ENCODE data around the gene GJD4.

Gene GJD4

DNA sequence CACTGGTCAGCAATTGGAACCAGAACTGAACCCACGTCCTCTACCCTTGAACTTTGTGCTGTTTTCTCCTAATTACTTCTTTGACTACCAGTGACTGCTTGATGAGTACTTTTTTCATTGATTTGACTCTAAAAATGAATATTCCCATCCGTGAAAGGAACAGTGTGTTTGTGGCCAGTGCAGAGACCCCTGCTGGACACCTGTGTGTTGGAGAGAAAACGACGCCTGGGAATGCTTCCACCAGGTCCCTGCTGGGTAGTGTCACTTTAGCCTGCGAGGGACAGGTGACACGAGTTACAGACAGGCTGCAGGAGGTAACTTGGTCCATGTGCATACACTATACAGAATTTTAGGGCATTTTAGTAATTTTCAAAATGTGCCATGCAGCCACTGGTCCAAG lies 6.8 kb upstream of the GJD4 start:
- H3K4me3 ChIP-seq (ENCODE audit: low read length) = no peak overlapping the region
- no peak for DNase-seq (ENCODE audit: low read depth)
- TF ChIP-seq, protein P1, sequence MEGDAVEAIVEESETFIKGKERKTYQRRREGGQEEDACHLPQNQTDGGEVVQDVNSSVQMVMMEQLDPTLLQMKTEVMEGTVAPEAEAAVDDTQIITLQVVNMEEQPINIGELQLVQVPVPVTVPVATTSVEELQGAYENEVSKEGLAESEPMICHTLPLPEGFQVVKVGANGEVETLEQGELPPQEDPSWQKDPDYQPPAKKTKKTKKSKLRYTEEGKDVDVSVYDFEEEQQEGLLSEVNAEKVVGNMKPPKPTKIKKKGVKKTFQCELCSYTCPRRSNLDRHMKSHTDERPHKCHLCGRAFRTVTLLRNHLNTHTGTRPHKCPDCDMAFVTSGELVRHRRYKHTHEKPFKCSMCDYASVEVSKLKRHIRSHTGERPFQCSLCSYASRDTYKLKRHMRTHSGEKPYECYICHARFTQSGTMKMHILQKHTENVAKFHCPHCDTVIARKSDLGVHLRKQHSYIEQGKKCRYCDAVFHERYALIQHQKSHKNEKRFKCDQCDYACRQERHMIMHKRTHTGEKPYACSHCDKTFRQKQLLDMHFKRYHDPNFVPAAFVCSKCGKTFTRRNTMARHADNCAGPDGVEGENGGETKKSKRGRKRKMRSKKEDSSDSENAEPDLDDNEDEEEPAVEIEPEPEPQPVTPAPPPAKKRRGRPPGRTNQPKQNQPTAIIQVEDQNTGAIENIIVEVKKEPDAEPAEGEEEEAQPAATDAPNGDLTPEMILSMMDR (conservative IDR thresholded peaks at IDR 0.05; ENCODE audit: low read depth, low read length) = peak; percentile 64

DNA sequence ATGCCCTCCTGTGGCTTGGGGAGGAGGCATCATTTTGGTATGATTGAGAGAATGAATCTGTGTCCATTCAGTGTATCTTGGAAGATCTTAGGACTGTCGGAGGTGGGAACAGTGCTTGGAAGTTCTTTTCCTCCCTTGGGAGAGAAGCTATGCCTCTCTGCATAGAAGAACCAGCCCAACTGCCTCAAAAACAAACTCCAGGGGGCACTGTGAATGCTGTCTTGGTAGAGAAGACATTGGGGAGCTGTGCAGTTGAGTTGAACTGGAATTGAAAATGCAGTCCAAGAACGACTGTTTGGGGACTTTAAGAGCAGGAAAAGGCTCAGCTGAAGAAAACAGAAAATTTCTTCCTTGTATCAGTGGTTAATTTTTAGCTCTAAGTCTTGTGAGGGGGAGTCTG lies 4.9 kb upstream of the GJD4 start:
- H3K4me3 ChIP-seq (ENCODE audit: low read length) = no peak overlapping the region
- DNase-seq (ENCODE audit: low read depth) = no peak
- TF ChIP-seq, protein P1 (conservative IDR thresholded peaks at IDR 0.05; ENCODE audit: low read depth, low read length) = peak; percentile 45

GRCh38 chr10:35606430-35606829 lies 1.3 kb downstream of the GJD4 start:
- DNase-seq (ENCODE audit: low read depth) = peak; percentile 14
- TF ChIP-seq, protein P1 (conservative IDR thresholded peaks at IDR 0.05; ENCODE audit: low read depth, low read length) = no peak

DNA sequence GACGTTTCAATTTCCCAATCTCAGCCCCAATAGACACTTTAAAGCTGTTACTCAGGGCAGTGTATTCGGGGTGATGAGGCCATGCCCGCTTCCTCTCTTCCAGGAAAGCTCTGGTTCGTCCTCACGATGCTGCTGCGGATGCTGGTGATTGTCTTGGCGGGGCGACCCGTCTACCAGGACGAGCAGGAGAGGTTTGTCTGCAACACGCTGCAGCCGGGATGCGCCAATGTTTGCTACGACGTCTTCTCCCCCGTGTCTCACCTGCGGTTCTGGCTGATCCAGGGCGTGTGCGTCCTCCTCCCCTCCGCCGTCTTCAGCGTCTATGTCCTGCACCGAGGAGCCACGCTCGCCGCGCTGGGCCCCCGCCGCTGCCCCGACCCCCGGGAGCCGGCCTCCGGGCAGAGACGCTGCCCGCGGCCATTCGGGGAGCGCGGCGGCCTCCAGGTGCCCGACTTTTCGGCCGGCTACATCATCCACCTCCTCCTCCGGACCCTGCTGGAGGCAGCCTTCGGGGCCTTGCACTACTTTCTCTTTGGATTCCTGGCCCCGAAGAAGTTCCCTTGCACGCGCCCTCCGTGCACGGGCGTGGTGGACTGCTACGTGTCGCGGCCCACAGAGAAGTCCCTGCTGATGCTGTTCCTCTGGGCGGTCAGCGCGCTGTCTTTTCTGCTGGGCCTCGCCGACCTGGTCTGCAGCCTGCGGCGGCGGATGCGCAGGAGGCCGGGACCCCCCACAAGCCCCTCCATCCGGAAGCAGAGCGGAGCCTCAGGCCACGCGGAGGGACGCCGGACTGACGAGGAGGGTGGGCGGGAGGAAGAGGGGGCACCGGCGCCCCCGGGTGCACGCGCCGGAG lies 2.6 kb downstream of the GJD4 start:
- TF ChIP-seq, protein P1 (conservative IDR thresholded peaks at IDR 0.05; ENCODE audit: low read depth, low read length) = no peak
- peak overlapping the region; percentile 40 for H3K4me3 ChIP-seq (ENCODE audit: low read length)
- no peak for DNase-seq (ENCODE audit: low read depth)

More at GRCh38 chr10:35606430-35606829, 1.3 kb downstream of the GJD4 start:
- no peak overlapping the region for H3K4me3 ChIP-seq (ENCODE audit: low read length)

DNA sequence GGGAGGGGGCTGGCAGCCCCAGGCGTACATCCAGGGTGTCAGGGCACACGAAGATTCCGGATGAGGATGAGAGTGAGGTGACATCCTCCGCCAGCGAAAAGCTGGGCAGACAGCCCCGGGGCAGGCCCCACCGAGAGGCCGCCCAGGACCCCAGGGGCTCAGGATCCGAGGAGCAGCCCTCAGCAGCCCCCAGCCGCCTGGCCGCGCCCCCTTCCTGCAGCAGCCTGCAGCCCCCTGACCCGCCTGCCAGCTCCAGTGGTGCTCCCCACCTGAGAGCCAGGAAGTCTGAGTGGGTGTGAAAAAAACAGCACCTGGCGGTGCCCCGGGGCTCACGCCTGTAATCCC lies 3.2 kb downstream of the GJD4 start:
- H3K4me3 ChIP-seq (ENCODE audit: low read length) = no peak overlapping the region
- TF ChIP-seq, protein P1 (conservative IDR thresholded peaks at IDR 0.05; ENCODE audit: low read depth, low read length) = no peak

DNA sequence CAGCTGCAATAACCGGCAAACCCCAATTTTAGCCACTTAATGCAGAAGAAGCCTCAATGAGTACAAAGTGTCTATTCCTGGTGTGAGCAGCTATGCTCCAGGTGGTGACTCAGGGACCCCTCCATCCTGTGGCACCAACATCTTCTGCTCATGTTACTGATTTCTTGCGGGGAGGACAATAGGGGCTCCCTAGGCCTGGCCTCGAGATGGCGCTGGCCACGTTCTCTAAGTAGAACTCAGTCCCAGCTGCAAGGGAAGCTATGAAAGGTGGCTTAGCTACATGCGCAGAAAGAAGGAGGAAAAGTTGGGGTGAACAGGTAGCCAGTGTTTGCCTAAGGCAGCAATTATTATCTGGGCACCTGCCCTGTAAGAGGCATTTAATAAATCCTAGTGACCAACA lies 6.6 kb downstream of the GJD4 start:
- DNase-seq (ENCODE audit: low read depth) = no peak
- TF ChIP-seq, protein P1 (conservative IDR thresholded peaks at IDR 0.05; ENCODE audit: low read depth, low read length) = no peak
- H3K4me3 ChIP-seq (ENCODE audit: low read length) = no peak overlapping the region

More for the DNA sequence above, 3.2 kb downstream of the GJD4 start:
- no peak for DNase-seq (ENCODE audit: low read depth)

All from retinal pigment epithelial cell (primary cell).